DMS53 treated with DMSO at 0.1 percent for 48 hours (cell line): ENCODE measurements around the gene SRCIN1.

Experiments used
- DNase-seq: peaks from one replicate; lab custom pipeline; 2025; ENCODE audit not compliant: unreplicated experiment; lab: John Stamatoyannopoulos, UW

The SRCIN1 gene

GRCh38 chr17:38600416-38600815, 5.3 kb downstream of the SRCIN1 start:
- no peak for DNase-seq

GRCh38 chr17:38599398-38599856, 6.3 kb downstream of the SRCIN1 start:
- DNase-seq: no peak

GRCh38 chr17:38598995-38599394, 6.8 kb downstream of the SRCIN1 start:
- DNase-seq: no peak

GRCh38 chr17:38598536-38598935, 7.2 kb downstream of the SRCIN1 start:
- DNase-seq: peak; percentile 88

GRCh38 chr17:38597375-38597774, 8.4 kb downstream of the SRCIN1 start:
- no peak for DNase-seq

GRCh38 chr17:38596651-38597050, 9.1 kb downstream of the SRCIN1 start:
- DNase-seq: no peak

GRCh38 chr17:38595892-38596291, 9.9 kb downstream of the SRCIN1 start:
- DNase-seq: no peak

GRCh38 chr17:38594152-38594551, 11.6 kb downstream of the SRCIN1 start:
- DNase-seq: no peak

GRCh38 chr17:38592487-38592886, 13.3 kb downstream of the SRCIN1 start:
- no peak for DNase-seq

GRCh38 chr17:38591759-38592241, 14.0 kb downstream of the SRCIN1 start:
- DNase-seq: no peak

- no peak for DNase-seq
Measured at GRCh38 chr17:38590988-38591758, 14.6 kb downstream of the SRCIN1 start.

GRCh38 chr17:38589462-38590114, 16.2 kb downstream of the SRCIN1 start:
- no peak for DNase-seq

GRCh38 chr17:38588788-38589174, 17.0 kb downstream of the SRCIN1 start:
- DNase-seq: no peak

GRCh38 chr17:38587947-38588787, 17.6 kb downstream of the SRCIN1 start:
- no peak for DNase-seq

GRCh38 chr17:38587203-38587602, 18.5 kb downstream of the SRCIN1 start:
- no peak for DNase-seq

- no peak for DNase-seq
Measured at GRCh38 chr17:38586788-38587187, 19.0 kb downstream of the SRCIN1 start.

GRCh38 chr17:38585918-38586529, 19.7 kb downstream of the SRCIN1 start:
- DNase-seq: no peak

- no peak for DNase-seq
Measured at GRCh38 chr17:38585056-38585917, 20.5 kb downstream of the SRCIN1 start.

- DNase-seq: peak; percentile 76
Measured at GRCh38 chr17:38584350-38584925, 21.3 kb downstream of the SRCIN1 start.
